AG10803 (cell line): ENCODE results near the gene SLAMF1.

Experiments used
- DNase-seq: peaks from one replicate; pipeline ENCODE4 v3.0.0; 2010; ENCODE audit warnings: low read depth
- H3K4me3 ChIP-seq: 2 replicates; pipeline ENCODE4 v1.5.1; 2011; ENCODE audit warnings: mild to moderate bottlenecking, low read length, control low read depth
- TF ChIP-seq, protein P1 (sequence below): conservative IDR thresholded peaks from 2 replicates; pipeline ENCODE4 v1.5.1; 2011; ENCODE audit warnings: mild to moderate bottlenecking, low read length, control low read depth, inconsistent platforms

SLAMF1 gene

DNA sequence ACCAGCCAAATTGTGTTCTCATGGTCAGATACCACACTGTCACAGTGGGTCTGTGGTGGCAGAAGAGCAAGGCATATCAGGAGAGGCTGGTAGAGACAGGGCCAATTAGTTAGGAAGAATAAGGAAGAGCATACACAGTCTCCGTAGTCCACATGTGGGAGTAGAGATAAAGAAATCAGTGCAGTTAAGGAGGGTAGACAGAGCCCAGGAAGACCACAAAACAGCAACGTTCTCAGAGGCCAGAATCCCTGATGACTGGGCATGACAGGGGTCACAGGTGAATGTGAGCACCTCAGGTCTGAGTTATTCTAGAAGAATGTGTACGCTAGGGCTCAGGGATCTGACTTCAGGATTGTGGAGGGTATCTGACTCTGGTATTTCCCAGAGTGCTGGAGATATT is 33.0 kb upstream of the SLAMF1 start:
- TF ChIP-seq, protein P1, sequence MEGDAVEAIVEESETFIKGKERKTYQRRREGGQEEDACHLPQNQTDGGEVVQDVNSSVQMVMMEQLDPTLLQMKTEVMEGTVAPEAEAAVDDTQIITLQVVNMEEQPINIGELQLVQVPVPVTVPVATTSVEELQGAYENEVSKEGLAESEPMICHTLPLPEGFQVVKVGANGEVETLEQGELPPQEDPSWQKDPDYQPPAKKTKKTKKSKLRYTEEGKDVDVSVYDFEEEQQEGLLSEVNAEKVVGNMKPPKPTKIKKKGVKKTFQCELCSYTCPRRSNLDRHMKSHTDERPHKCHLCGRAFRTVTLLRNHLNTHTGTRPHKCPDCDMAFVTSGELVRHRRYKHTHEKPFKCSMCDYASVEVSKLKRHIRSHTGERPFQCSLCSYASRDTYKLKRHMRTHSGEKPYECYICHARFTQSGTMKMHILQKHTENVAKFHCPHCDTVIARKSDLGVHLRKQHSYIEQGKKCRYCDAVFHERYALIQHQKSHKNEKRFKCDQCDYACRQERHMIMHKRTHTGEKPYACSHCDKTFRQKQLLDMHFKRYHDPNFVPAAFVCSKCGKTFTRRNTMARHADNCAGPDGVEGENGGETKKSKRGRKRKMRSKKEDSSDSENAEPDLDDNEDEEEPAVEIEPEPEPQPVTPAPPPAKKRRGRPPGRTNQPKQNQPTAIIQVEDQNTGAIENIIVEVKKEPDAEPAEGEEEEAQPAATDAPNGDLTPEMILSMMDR: no peak
- H3K4me3 ChIP-seq: no peak overlapping the region
- DNase-seq: no peak

DNA sequence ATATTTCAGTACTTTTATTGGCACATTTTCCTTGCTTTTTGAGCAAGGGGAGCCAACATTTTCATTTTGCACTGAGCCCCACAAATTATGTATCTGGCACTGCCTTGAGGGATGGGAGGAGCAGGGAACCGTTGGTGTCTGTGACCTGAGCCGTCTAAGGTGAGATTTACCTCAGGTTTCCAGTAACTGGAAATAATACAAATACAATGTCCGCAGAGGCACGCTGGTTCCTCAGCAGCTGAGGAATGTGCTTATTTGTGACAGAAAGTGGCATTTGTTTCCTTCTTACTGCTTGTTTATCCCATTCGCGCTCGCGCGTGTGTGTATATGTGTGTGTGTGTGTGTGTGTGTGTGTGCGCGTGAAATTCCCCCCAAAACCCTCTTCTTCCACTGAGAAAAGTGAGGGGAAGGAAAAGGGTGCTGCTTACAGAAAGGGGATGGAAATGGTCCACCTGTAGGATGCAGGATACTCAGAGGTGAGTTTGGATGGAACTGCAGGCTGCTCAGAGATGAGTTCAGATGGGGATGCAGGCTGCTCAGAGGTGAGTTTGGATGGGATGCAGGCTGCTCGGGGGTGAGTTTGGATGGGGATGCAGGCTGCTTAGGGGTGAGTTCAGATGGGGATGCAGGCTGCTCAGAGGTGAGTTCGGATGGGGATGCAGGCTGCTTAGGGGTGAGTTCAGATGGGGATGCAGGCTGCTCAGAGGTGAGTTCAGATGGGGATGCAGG is 30.2 kb upstream of the SLAMF1 start:
- no peak overlapping the region for H3K4me3 ChIP-seq
- TF ChIP-seq, protein P1: no peak
- DNase-seq: no peak

DNA sequence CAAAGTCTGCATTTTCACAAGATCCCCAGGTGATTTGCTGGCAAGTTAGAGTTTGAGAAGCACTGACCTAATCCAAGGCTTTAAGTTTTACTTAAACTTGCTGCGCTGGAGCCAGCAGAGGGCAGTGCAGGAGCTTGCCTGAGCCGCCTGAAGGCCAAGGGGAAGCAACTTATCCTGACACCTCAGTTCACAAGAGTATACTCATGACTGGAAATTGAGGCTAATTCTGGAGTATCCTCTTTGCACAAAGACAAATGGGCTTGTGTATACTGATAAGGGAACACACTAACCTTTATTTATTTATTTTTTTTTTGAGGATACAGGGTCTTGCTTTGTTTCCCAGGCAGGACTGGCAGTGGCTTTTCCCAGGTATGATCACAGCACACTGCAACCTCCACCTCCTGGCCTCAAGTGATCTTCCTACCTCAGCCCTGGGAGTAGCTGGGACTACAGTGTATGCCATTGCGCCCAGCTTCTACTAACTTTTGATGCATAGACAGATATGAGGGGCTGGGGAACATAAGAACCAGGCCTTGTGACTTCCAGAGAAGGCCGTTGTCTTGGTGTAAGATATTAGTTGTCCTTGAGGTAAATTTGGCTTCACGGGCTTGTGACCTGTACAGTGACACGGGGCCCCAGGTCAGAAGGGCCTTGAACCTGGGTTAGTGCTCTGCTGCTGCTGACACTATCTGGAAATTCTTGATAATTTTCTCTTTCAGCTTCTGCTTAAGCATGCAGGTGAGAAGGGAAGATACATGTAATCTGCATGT is 29.0 kb upstream of the SLAMF1 start:
- no peak overlapping the region for H3K4me3 ChIP-seq
- TF ChIP-seq, protein P1: peak; percentile 82
- peak; percentile 62 for DNase-seq

DNA sequence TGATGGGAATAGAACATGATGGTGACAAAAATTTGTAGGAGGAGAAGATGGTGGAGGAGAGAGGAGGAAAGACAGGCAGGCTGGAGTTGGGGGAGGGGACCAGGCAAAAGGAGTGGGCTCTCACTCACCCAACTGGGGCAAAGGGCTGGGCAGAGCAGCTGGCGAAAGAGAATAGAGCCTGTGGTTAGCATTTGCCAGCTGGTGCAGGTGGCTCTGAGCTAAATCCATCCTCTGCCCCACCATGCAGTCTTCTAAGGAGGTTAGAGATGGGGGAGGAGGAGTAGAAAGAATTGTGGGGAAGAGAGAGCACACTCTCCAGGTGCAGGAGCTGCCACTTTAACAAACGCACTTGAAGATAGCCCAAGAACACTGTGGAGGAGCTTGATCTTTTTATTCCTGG is 27.6 kb upstream of the SLAMF1 start:
- TF ChIP-seq, protein P1: no peak
- no peak for DNase-seq
- H3K4me3 ChIP-seq: no peak overlapping the region

DNA sequence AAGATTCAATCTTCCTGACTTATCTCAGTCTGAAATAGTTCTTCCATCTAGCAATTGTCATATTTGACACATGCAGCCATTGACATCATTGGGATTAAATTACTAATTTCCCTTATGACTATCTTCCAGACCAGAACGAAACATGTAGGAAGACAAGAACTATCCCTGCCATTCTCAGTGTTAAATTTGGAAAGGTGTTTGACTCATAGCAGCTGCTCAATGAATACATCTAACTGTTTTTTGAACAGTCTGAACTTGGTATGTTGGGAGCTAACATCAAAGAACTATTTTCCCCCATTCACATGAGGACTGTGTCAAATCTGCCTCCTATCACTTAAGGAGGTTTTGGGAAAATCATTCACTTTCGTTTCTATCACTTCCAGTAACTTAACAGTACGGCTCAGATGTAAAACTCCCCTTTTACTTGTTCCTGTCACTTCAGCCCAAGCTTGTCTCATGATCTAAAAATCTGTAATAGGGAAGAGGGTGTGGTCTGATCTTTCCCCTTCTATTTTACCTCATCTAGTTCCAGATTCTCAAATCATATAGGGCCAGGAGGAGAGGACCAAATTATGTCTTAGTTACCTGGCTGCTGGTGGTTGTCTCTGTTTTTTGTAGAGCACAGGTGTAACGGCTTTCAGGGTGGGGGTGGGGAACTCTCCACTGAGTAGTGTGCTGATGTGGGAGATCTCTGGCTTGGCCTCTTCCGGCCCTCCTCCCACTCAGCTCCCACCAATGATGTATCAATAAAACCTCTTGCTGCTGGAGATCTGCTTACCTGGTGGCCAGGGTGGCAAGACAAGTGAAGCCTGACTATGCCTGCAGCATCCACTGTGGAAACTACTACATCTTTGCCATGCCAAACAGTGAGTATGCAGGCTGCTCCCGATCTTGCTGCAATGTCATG is 26.2 kb upstream of the SLAMF1 start:
- TF ChIP-seq, protein P1: no peak
- DNase-seq: no peak
- H3K4me3 ChIP-seq: no peak overlapping the region

DNA sequence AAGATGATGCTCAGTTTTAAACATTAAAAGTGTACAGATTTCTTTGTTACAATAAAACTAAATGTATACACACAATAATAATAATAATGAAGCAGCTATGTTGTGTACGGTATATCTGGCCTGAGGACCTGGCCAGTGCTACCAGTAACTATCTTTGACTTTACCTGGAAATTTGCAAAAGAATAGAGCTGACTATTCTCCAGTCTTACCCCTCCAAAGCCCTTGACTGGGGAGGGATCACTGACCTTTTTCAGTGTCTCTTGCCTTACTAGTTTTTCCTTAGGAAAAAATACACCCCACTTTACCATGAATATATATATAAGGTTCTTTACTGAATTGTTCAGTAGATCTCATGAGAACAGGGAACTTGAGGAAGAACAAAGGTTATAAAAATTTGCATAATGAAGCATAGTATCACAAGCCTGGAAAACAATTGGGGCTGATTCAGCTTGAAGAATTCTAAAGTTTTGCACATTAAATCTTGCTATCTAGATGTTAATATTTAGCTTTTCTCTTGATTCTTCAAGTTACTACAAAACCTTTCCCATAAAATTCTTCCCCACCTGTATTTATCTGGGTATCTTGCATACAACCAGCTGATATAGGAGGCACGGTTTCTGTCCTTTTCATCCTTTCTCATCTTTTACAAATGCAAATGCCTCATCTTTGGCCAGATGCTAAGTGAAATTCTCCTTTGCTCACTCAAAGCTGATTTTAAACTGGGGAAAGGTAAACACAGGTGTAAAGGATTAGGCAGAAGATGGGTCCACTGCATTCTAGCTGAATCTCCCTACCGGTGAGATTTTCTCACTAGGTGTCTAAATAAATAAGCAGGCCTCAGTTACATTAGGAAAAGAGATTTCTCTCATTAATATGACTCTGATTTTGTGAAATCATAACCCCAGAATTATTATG is 25.0 kb upstream of the SLAMF1 start:
- no peak overlapping the region for H3K4me3 ChIP-seq
- DNase-seq: no peak
- TF ChIP-seq, protein P1: no peak
